Mesodermal cell (in vitro differentiated cells): ENCODE data around the gene AGRN. TPM values are rescaled to one million over a fixed set of nuclear protein-coding genes. Genes with fewer than 3 reads are reported as not detected.

Experiments
- H3K27ac ChIP-seq: 2 replicates; pipeline ENCODE4 v1.7.0; 2013; ENCODE audit warnings: mild to moderate bottlenecking, low read depth, low read length, moderate library complexity; ENCODE audit not compliant: severe bottlenecking
- H3K36me3 ChIP-seq: 2 replicates; pipeline ENCODE4 v1.7.1; 2013; ENCODE audit warnings: mild to moderate bottlenecking, low read length, moderate library complexity; ENCODE audit not compliant: control insufficient read depth, insufficient read depth
- H3K4me1 ChIP-seq: one replicate; pipeline ENCODE4 v1.7.1; 2013; ENCODE audit warnings: mild to moderate bottlenecking, low read length; ENCODE audit not compliant: insufficient read depth, control insufficient read depth, poor library complexity, severe bottlenecking
- H3K4me3 ChIP-seq: 2 replicates; pipeline ENCODE4 v1.7.0; 2013; ENCODE audit warnings: low read length, control low read depth, mild to moderate bottlenecking; ENCODE audit not compliant: insufficient read depth, poor library complexity, severe bottlenecking; ENCODE audit errors: extremely low read depth
- H3K9me3 ChIP-seq: 2 replicates; pipeline ENCODE4 v1.7.1; 2013; ENCODE audit warnings: mild to moderate bottlenecking, low read length, moderate library complexity; ENCODE audit not compliant: control insufficient read depth
- WGBS, 2 experiments: methylation state at CpG; one replicate each; pipeline ENCODE4 v1.1.5; 2013; ENCODE audit warnings: missing lambda C conversion rate in 2 of 2; ENCODE audit not compliant: insufficient coverage in 2 of 2; 5-methylcytosine and 5-hydroxymethylcytosine counted together
- polyA plus RNA-seq, 2 experiments: library from polyadenylated mRNA; stranded (reverse); fragments of 50-300 nt; gene quantifications; one replicate each; pipeline ENCODE4 v1.2.3, GENCODE V29; 2013

Gene AGRN
- polyA plus RNA-seq (2013, experiment 1 of 2), result 116 TPM
- polyA plus RNA-seq (2013, experiment 2 of 2), result 88.7 TPM

DNA sequence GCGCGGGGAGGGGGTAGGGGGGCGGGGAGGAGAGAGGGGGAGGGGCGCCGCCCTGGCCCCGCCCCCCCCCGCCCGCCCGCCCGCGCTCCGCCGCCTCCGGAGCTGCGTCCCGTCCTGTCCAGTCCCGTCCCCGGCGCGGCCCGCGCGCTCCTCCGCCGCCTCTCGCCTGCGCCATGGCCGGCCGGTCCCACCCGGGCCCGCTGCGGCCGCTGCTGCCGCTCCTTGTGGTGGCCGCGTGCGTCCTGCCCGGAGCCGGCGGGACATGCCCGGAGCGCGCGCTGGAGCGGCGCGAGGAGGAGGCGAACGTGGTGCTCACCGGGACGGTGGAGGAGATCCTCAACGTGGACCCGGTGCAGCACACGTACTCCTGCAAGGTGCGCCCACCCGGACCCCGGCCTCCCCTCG lies at the start of gene AGRN:
AGRN (plus strand) TSS at position 121 of the 405 bp plus-strand sequence; CDS start at position 174, 53 bp downstream.
- 0% methylated on average over 30 to 44 of the region's 58 CpGs for WGBS, 2 experiments
- peaks cover 10% of the 10 kb centered on the region for H3K36me3 ChIP-seq

GRCh38 chr1:970242-970972 lies 49.5 kb upstream of the AGRN start:
- H3K4me3 ChIP-seq, result no peak overlapping the region
- 62 to 67% methylated on average over 32 to 33 of the region's 33 CpGs for WGBS, 2 experiments
- peaks cover 2% of the 10 kb centered on the region for H3K36me3 ChIP-seq
- H3K9me3 ChIP-seq, result no peaks in the 10 kb centered on the region
- peaks cover 13% of the 10 kb centered on the region for H3K4me1 ChIP-seq
- no peak overlapping the region for H3K27ac ChIP-seq

More for the DNA sequence above, at the start of gene AGRN:
- Histone ChIP-seq H3K4me3 (peak within 1 kb of the TSS; percentile 58), H3K4me1 (peaks cover 31% of the 10 kb centered on the region), H3K27ac (peak within 1 kb of the TSS; percentile 89), H3K9me3 (no peaks in the 10 kb centered on the region)

DNA sequence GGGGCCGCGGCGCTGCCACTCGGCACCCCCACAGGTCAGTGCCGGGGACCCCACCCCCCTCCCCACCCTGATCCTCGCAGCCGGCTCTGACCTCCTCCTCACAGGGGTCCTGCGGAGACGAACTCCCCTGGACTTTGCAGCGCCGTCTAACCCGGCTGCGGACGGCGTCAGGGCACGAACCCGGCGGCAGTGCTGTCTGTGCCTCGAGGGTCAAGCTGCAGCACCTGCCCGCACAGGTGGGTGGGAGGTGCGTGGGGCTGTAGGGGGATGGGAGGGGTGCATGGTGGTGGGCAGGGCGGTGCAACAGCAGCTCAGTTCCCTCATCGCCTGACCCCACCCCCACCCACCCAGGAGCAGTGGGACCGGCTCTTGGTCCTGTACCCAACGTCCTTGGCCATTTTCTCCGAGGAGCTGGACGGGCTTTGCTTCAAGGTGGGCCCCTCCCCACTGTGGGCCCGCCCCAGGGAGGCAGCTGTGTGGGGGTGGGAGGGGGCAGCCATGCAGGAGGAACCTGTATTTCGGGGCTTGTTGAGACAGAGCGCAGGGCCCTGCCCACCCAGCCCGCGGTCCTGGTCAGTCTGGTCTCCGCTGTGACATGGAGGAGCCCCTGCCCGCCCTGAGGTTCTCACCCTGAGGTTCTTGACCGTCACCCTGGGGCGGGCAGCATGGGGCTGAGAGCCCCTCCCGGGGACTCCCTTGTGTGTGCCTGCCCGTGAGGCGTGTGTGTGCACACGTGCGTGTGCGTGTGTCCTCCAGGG lies 48.8 kb upstream of the AGRN start:
- WGBS, 2 experiments, result 81 to 82% methylated on average over 25 to 32 of the region's 42 CpGs
- no peak overlapping the region for H3K27ac ChIP-seq
- H3K36me3 ChIP-seq, result no peaks in the 10 kb centered on the region
- peaks cover 6% of the 10 kb centered on the region for H3K4me1 ChIP-seq
- H3K9me3 ChIP-seq, result no peaks in the 10 kb centered on the region
- no peak overlapping the region for H3K4me3 ChIP-seq

GRCh38 chr1:971751-972506 lies 48.0 kb upstream of the AGRN start:
- no peaks in the 10 kb centered on the region for H3K9me3 ChIP-seq
- WGBS, 2 experiments, result 84 to 86% methylated on average over 26 to 31 of the region's 34 CpGs
- H3K4me1 ChIP-seq, result peaks cover 3% of the 10 kb centered on the region
- H3K36me3 ChIP-seq, result no peaks in the 10 kb centered on the region
- no peak overlapping the region for H3K4me3 ChIP-seq
- H3K27ac ChIP-seq, result no peak overlapping the region

- no peaks in the 10 kb centered on the region for H3K4me1 ChIP-seq
- H3K36me3 ChIP-seq, result no peaks in the 10 kb centered on the region
- no peak overlapping the region for H3K27ac ChIP-seq
- H3K4me3 ChIP-seq, result no peak overlapping the region
- WGBS, 2 experiments, result 84 to 86% methylated on average over 22 to 24 of the region's 28 CpGs
- H3K9me3 ChIP-seq, result no peaks in the 10 kb centered on the region
Observed at GRCh38 chr1:972726-973458, 47.0 kb upstream of the AGRN start.

- no peaks in the 10 kb centered on the region for H3K9me3 ChIP-seq
- H3K27ac ChIP-seq, result no peak overlapping the region
- H3K4me1 ChIP-seq, result no peaks in the 10 kb centered on the region
- H3K36me3 ChIP-seq, result no peaks in the 10 kb centered on the region
- H3K4me3 ChIP-seq, result no peak overlapping the region
- WGBS, 2 experiments, result 75 to 79% methylated on average over 10 to 21 of the region's 28 CpGs
Observed at GRCh38 chr1:973459-974292, 46.2 kb upstream of the AGRN start.

GRCh38 chr1:974293-974640 lies 45.7 kb upstream of the AGRN start:
- Histone ChIP-seq H3K36me3 (no peaks in the 10 kb centered on the region), H3K4me3 (no peak overlapping the region), H3K9me3 (no peaks in the 10 kb centered on the region), H3K27ac (no peak overlapping the region), H3K4me1 (no peaks in the 10 kb centered on the region)
- 92% methylated on average over 3 of the region's 11 CpGs; no CpG with 5 or more reads in 1 of the 2 experiments for whole genome bisulfite sequencing, 2 experiments

DNA sequence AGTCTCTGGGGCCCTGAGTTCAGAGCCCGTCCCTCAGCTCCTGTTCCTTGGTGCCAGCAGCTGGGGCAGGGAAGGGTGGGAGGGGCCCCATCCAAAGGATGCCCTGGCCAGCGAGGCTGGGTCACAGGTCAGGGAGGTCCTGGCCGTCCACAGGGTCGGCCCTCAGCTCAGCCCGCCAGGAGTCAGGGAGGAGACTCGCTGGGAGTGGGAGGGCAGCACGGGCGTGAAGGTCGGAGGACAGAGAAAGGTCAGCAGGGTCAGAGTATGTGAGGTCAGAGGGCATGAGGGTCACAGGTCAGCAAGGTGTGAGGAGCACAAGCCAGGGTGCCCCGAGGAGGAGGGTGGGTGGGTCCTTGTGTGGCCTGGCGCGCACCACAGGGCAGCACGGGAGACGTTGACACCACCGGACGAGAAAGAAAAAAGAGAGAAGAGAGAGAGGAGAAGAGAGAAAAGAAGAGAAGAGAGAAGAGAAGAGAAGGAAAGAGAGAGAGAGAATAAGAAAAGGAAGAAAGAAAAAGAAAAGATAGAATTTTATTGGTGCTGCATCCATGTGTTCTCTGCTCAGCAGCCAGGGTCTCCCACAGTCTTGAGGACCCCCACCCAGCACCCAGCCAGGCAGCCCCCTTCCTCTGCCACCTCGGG lies 45.1 kb upstream of the AGRN start:
- H3K4me1 ChIP-seq, result no peaks in the 10 kb centered on the region
- H3K27ac ChIP-seq, result no peak overlapping the region
- 79 to 83% methylated on average over 17 of the region's 17 CpGs for WGBS, 2 experiments
- no peak overlapping the region for H3K4me3 ChIP-seq
- H3K36me3 ChIP-seq, result no peaks in the 10 kb centered on the region
- H3K9me3 ChIP-seq, result no peaks in the 10 kb centered on the region

DNA sequence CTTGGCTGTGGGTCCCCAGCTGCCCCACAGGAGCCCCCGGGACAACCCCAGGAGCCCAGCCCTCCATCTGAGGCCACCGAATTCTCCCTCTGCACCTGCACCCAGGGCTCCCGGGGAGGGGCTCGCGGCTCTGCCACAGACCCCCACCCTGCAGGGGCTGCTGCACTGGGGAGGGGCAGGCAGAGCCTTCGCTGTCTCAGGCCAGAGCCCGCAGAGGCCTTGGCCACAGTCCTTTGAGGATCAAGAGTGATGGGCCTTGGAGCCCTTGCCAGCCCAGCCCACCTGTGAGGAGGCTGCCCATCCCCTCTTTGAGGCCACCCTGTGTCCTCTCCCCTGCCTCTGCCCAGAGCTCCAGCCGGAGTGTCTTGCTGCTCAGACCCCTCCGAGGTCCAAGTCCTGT lies 44.6 kb upstream of the AGRN start:
- 66 to 73% methylated on average over 9 of the region's 9 CpGs for WGBS, 2 experiments
- Histone ChIP-seq H3K36me3 (no peaks in the 10 kb centered on the region), H3K9me3 (no peaks in the 10 kb centered on the region), H3K4me1 (no peaks in the 10 kb centered on the region), H3K4me3 (no peak overlapping the region), H3K27ac (no peak overlapping the region)
